ENCODE results near the gene NRG2.

The NRG2 gene
- total RNA-seq = 0.14 to 0.39 (median 0.16) reads per million in 3 experiments

DNA sequence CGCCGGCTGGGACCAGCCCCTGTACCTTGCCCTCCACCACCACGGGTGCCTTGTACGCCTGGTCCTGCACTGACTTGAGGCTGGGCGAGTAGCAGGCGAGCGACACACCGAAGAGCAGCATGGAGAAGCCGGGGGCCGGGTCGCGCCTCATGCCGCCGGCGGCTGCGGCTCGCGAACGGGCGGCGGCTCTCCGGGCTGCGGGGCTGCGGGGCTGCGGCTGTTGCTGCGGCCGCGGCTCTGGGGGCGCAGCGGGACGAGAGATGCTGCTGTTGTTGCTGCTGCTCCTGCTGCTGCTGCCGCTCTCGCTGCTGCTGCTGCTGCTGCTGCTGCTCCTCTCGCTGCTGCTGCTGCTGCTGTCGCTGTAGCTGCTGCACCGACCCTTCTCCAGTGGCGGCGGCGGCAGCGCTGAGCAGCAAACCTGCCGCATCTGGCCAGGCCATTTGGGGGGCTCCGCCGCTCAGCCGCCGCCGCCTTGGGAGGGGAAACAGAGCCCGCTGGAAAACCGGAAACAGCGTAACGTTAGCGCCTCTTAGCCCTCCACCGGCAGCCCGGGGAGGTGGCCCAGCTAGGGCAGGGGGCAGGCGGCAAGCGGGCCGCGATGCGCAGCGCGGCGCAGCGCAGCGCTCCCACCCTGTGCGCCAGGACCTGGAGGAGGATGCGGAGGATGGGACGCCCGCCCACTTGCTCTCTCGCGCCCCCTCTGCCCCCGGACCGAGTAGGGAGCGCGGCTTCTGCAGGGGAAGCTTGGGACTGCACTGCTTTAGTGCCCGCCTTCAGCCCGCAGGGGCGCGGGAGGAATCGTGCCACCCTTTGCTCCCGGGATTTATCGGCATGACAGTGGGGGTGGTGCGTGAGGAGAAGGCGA is at the start of gene NRG2:
Gene NRG2, minus strand, starts transcription at position 657 of the 865 bp plus-strand sequence.
- peak; percentile 38 for DNase-seq

DNA sequence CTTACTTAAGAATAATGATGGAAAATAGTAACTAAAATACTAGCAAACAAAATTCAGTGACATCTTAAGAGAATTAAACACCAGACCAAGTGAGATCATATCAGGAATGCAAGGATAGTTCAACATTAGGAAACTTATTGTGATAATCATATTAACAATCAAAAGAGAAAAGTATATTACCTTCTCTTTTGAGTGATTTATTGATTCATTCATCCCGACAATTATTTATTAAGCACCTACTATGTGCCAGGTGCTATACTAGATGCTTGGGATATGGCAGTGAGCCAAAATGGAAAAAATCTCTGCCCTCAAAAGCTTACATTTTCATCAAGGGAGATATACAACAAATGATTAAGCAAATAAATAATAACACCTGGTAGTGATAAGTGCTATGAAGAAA is 47.2 kb upstream of the NRG2 start:
- DNase-seq = no peak

GRCh38 chr5:140084541-140084940 is 41.4 kb upstream of the NRG2 start:
- DNase-seq = no peak

DNA sequence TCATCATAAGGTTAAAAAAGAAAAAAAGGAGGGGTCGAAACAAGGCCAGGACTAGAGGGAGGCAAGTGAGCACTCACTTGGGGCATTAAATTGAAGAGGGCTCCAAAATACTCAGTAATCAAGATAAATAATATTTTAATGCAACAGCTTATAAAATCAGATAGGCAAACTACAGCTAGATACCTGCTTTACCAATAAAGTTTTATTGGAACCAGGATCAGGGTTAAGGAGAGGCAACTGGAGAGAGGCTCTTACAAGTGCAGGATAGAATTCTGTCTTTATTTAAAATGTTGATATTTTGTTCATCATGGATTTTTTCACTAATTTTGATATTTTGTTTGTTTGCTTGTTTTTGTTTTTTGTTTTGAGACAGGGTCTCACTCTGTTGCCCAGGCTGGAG is 40.6 kb upstream of the NRG2 start:
- DNase-seq = no peak

DNA sequence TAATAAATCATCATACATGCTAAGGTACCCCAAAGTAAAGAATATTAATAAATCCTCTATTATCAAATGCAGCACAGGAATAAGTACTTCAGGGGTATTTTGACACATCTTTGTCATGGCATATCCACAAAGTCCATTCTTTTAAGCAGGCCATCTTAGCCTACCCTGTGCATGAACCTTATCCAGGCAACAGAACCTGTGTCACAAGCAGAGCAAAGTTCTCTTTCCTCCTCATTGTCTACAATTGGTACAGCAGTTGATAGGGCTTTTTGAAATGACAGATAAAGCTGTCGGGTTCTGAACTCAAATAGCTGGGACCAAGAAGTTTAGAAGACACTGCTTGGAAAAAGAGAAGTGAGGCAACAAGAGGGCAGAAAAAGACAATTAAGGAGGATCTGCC is 40.0 kb upstream of the NRG2 start:
- no peak for DNase-seq

DNA sequence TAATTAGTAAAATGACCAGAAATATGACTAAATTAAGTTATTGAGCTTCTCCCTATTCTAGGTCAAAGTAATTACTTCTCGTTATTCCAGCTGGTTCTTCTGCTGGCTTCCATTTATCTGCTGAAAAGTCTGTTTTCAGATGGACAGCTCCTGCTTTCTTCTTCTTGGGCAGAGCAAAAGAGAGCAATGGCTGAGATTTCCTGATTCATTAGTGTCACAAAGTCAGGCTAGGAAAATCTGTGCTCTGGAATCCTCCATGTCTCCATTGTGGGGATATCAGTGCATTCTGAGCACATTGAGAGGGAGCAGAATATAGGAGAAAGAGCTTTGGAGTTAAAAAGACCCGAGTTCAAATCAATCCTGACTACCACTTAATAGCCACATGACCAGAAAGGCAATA is 33.7 kb upstream of the NRG2 start:
- no peak for DNase-seq

GRCh38 chr5:140076142-140076541 is 33.0 kb upstream of the NRG2 start:
- DNase-seq = no peak

DNA sequence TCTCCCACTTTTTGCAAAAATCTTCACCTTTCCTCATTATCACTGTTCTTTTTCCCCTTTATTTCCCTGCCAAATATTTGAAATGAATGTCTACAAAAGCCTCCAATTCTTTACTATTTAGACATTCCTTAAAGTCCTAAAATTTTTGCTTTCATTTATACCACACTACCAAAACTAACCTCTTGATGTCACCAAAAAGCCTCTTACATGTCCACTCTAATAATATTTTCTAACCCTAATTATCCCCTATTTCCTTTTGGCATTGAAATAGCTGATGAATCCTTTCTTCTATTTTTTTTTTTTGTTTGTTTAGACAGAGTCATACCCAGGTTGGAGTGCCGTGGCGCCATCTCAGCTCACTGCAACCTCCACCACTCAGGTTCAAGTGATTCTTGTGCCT is 32.3 kb upstream of the NRG2 start:
- DNase-seq = no peak

DNA sequence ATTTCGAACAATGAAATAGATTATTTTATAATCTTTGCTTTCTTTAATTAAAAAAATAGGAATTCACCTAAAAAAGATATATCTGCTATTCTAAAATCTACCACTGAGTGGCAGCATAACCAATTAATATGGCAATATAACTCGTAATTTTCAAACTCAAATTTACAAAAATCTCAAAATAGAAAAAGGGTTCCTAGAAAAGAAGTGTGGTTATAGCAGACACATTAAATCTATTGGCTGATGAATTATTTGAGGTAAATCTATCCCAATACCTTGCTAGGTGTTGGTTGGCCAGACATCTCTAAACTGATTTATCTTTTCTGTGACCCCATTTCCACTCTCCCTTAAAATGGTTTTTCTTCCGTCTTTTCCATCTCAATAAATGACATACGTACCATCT is 30.2 kb upstream of the NRG2 start:
- peak; percentile 31 for DNase-seq

- DNase-seq = no peak
These were observed 29.7 kb upstream of the NRG2 start for GRCh38 chr5:140072812-140073211.

DNA sequence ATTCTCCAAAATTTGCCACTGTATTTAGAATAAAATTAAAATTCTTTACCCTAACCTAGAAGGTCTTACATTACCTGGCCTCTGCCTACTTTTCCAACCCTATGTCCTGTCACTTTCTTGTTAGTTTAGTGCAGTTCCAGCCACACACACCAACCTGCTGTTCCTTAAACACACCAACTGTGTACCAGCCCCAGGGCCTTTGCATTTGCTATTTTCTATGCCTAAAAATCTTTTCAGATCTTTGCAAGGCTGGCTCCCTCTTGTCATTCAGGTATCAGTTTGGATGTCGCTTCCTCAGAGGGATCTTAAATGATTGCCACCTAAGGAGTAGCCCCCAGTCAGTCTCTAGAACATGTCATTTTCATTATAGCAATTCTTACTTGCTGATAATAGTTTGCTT is 17.7 kb upstream of the NRG2 start:
- DNase-seq = no peak

DNA sequence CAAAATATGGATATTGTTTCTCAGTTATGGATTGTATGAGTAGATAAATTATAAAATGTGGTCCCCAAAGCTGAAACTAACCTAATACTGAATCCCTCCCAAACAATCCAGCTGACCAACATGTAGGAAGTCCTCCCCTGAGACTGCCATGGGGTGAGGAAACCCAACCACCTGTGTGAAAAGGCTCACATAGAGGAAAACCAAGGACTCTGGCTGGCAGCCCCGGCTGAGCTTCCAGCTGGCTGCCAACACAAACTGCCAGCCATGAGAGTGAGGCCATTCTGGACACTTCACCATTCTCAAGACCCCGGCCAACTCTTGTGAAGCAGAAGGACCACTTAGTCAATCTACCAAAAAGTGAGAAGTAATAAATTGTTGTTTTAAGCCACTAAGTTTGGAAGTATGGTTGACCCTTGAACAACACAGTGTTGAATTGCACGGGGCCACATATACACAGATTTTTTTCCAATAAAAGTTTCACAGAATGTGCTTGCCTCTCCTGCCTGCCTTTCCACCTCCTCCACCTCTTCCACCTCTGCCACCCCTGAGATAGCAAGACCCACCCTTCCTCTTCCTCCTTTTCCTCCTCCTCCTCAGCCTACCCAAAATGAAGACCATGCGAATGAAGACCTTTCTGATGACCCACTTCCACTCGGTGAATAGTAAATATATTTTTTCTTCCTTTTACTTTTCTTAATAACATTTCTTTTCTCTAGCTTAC is 15.3 kb upstream of the NRG2 start:
- DNase-seq = no peak

DNA sequence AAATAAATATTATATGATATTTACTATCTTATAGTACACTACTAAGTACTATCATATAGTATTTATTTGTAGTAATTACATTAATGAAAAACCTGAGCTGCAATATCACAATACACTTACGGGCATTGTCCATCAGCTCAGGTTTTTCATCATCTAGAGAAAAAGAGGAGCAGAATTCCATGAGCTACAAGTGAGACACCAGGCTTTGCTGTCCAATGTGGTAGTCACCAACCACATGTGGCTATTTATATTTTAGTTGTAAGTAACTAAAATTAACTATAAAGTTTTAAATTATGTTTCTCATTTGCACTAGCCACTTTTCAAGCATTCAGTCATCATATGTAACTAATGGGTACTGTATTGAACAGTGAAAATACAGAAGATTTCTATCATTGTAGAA is 13.8 kb upstream of the NRG2 start:
- no peak for DNase-seq

DNA sequence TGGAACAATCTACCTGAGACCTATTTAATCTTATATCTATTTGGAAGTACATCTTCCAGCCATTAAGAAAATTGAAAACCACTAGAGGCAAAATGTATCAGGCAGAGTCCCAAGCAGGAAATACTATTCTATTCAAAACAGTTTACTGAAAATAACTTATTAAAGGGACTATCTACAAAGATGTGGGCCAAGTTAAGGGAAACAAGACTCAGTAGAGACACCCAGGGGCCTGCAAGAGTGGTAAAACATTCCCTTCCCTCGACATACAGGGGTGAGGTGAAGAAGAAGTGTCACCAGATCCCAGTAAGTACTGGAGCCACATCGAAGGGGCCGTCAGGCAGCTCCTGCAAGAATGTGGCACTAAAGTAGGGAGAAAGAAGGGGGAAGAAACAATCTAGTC is 12.1 kb upstream of the NRG2 start:
- DNase-seq = no peak

- no peak for DNase-seq
These were observed 11.1 kb upstream of the NRG2 start for GRCh38 chr5:140054086-140054689.

GRCh38 chr5:140051950-140052349 is 8.9 kb upstream of the NRG2 start:
- no peak for DNase-seq

DNA sequence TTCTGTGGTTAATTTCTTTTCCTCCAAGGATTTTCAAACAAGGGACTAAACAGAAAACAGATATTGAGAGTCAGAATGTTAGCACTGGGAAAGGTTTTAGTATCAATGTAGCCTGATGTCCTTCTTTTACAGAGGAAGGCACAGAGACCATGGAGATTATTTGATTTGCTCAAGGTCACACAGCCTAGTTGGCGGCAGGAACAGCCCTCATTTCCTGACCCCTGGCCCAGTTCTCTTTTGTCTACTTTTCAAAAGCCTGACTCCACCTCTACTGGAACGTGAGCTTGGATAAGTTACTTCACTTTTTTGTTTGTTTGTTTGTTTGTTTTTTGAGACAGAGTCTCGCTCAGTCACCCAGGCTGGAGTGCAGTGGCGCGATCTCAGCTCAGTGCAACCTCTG is 6.6 kb upstream of the NRG2 start:
- no peak for DNase-seq

DNA sequence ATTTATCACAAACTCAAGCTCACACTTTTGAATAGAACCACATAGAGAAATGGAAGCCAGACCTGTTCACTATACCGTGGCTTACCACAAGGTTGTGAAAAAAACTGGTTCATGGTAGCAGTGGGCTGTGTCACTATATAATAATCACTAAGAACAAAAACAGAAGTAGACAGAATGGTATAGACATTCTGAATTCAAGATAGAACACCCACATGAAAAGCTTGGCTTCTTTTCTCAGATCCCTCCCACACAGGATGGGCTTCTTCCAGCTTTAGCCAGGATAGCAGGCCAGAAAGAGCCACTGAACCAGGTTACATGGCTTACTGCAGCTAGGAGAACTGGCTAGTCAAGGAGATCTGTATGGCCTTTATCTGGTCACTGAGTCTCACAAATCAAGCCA is 6.1 kb upstream of the NRG2 start:
- DNase-seq = no peak

DNA sequence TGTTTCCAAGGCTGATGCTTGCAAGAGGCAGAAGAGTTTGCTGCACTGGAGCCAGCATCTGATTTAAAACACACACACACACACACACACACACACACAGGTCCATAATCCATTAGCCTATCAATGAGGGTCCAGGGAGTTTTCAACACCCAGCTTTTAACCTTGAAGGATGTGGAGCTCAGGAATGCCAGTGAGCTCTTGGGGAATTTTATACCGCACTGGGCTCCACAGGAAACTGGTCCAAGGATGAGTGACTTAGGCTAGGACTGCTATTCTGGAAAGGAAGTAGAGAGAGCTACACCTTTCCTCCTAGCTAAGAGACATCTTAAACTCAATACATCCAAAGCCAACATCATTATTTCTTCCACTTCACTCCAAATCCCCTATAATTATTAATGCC is 942 bp upstream of the NRG2 start:
- no peak for DNase-seq

- DNase-seq = no peak
These were observed 391 bp upstream of the NRG2 start for GRCh38 chr5:140043508-140043872.

DNA sequence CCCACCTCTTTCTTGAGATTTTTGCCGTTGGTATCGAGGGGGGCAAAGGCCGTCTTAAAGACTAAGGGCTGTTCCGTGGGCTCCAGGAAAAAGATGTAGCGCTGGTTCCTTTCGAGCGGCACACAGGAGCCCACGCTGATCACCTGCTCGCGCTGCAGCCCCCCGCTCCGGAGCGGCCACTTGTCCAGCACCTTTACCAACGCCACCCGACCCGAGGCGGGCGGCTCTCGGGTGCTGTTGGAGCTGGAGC is 781 bp downstream of the NRG2 start:
- no peak for DNase-seq

DNA sequence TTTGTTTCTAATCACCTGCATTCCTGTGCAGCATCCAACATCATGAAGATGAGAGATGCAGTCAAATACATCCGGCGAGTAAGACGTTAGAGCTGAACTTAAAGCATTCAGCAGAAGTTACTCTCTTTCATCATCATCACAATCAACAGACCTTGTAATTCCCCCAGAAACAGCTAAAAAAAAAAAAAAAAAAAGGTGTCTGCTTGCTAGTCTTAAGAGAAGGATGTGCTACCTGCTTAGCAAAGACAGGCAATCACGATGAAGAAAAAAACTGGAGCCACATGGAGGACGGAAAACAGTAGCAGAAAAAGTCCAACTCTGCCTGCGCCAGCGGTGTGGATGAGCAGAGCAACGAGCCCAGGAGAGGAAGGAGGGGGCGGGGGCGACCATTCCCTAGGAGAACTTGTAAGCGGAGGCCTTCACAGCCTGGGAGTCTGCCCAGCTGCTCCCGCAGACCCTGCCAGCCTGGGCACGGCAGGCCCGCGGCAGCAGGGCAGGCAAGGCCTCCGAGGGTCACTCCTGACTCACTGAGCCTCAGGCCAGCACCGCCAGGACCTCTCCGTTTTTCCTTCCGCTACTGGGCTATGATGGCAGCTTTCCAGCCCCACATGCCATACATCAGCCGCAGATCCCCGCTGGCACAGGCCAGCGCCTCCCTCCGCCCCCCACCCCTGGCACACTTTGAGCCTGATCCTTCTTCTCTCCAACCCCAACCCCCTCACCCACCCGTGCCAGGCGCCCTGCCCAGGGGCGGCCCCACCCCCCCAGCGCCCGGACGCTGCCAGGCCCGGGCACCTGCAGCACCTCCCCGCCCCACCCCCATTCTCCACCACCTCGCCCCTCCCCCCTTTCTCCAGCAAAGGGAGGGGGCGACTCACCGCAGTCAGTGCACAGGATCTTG is 1.4 kb downstream of the NRG2 start:
- no peak for DNase-seq

- DNase-seq = no peak
These were observed 2.0 kb downstream of the NRG2 start for GRCh38 chr5:140041099-140041491.
